ENCODE measurements around the gene MEGF10.

MEGF10 gene

DNA sequence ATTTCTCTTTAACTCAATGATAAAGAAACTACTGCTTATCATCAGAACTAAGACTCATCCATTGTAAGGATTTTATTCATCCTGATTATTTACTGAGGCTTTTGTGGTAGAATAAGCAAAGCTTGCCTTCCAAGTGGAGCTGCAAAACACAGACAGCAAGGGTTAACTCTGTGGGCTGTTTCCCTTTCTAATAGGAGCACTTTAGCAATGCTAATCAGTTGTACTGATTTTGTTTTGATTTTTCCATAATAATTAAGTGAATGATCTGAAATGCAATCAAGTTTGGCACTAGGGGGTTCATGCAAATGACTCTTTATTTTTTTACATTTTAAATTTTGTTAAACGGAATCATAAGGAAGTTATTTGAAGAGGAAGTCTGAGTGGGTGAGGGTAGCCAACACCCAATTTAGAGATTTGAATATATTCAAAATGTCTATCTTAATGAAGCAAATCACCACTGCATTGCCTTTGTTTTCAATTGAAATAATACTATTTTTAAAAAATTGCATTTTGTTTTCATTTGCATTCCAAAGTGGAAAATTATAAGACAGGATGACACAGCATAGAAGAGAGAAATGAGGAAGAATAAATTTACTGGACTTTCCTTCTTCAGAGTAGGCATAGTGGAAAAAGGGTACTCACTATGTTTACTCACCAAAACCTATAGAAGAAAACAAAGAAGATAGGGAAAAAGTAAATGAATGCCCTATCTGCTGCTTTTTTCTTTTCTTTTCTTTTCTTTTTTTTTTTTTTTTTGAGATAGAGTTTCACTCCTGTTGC lies 36.6 kb downstream of the MEGF10 start:
- H3K4me3 ChIP-seq (ENCODE audit: low read depth, low read length): no peak overlapping the region
- DNase-seq (ENCODE audit: low read depth): no peak
- TF ChIP-seq, protein P1, sequence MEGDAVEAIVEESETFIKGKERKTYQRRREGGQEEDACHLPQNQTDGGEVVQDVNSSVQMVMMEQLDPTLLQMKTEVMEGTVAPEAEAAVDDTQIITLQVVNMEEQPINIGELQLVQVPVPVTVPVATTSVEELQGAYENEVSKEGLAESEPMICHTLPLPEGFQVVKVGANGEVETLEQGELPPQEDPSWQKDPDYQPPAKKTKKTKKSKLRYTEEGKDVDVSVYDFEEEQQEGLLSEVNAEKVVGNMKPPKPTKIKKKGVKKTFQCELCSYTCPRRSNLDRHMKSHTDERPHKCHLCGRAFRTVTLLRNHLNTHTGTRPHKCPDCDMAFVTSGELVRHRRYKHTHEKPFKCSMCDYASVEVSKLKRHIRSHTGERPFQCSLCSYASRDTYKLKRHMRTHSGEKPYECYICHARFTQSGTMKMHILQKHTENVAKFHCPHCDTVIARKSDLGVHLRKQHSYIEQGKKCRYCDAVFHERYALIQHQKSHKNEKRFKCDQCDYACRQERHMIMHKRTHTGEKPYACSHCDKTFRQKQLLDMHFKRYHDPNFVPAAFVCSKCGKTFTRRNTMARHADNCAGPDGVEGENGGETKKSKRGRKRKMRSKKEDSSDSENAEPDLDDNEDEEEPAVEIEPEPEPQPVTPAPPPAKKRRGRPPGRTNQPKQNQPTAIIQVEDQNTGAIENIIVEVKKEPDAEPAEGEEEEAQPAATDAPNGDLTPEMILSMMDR (conservative IDR thresholded peaks at IDR 0.05; ENCODE audit: low read depth, low read length): no peak

DNA sequence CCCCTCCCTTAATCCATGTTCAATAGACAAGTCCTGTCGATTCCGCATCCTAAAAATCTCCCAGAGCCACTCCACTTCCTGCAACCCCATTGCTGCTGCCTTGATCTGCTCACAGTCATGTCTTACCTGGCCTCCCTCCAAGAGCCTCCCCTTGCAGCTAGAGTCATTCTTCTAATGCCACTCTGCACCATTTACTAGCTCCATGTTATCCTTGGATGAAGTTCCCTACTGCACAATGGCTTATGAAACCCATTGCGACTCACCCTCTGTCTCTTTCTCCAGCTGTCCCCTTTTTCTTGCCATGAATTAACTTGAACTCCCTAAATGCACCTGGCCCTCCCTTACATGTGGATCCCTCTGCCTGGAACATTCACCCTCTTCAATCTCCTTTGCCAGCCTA lies 39.5 kb downstream of the MEGF10 start:
- TF ChIP-seq, protein P1 (conservative IDR thresholded peaks at IDR 0.05; ENCODE audit: low read depth, low read length): no peak
- no peak overlapping the region for H3K4me3 ChIP-seq (ENCODE audit: low read depth, low read length)
- no peak for DNase-seq (ENCODE audit: low read depth)

DNA sequence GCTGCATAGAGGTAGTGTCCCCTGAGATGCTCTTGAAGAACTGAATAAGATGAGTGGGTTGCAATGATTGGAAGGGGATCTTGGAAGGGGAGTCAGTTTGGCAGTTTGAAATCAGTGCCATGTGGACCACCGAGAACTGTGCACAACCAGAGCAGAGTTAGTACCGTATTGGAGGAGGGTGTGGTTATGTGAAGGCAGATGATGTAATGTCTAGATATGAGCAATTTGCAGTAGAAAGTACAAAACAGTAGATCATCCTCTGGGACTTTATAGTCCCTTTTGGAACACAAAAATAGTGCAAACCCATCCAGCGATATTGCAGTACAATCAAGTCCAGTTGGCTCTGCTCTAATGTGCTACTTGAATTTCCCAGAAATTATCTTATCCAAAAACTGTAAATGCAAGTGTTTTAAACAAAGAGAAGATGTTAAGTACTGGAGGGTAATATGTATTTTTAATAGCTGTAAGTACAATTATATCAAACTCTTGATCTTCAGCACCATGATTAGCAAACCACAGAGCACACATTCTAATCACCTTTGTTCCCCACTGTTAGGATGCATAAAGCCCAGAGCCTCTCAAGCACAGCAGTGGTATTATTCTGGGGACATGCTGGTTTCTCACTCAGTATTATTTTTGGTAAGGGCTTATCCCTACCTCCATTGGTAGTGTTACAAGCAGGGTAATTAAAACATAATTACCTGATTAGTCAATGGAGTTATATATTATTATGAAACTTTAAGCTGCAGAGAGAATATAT lies 41.5 kb downstream of the MEGF10 start:
- no peak for DNase-seq (ENCODE audit: low read depth)
- TF ChIP-seq, protein P1 (conservative IDR thresholded peaks at IDR 0.05; ENCODE audit: low read depth, low read length): no peak
- no peak overlapping the region for H3K4me3 ChIP-seq (ENCODE audit: low read depth, low read length)

DNA sequence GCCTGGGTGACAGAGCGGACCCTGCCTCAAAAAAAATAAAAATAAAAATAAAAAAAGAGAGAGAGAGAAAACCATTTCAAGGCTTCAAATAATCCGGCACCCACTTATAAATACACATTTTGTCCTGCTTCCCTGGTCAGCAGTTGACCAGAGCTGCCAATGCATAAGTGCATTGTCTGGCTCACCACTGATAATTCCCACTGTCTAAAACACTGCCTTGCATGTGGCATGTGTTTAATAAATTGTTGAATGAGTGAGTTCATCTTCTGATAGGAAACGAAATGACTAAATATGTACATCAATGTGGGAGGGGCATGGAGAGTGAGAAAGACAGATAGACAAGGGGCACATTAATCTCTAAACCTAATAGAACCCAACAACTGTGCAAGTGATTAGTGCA lies 42.9 kb downstream of the MEGF10 start:
- H3K4me3 ChIP-seq (ENCODE audit: low read depth, low read length): no peak overlapping the region
- TF ChIP-seq, protein P1 (conservative IDR thresholded peaks at IDR 0.05; ENCODE audit: low read depth, low read length): no peak
- DNase-seq (ENCODE audit: low read depth): no peak

DNA sequence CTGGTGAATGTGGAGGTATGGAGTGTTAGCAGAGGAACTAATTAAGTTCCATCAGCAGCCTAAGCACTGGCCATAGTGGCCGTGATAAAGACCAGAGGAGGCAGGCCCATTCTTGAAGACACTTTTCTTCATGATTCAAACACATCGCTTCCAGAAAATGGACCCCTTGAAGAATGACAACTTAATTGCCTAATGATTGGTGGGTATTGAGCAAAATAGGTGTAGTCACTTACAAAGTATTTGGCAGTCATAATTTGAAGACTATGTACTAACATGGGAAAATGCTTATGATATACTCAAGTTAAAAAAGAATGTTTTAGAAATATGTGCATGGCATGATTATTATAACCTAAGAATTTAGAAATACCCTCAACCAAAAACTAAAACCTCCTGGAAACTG lies 44.8 kb downstream of the MEGF10 start:
- TF ChIP-seq, protein P1 (conservative IDR thresholded peaks at IDR 0.05; ENCODE audit: low read depth, low read length): no peak
- peak; percentile 23 for DNase-seq (ENCODE audit: low read depth)
- H3K4me3 ChIP-seq (ENCODE audit: low read depth, low read length): no peak overlapping the region

DNA sequence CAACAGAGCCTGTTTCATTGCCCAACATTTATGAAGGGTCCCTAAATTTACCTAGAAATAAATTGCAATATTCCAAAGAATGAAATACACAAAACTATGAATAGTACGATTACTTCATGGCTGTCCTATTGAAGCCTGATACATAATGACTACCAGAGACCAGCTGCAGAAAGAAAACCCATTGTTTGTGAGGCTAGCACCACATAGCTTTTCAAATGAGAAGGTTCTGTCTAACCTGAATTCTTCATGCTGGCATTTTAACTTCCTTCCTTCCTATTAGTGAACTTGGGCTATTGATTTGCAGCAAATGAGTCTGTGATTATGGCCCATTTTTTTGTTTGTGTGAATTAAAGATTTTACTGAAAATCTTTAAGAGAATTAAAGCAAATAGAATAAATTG lies 47.3 kb downstream of the MEGF10 start:
- DNase-seq (ENCODE audit: low read depth): no peak
- TF ChIP-seq, protein P1 (conservative IDR thresholded peaks at IDR 0.05; ENCODE audit: low read depth, low read length): no peak
- no peak overlapping the region for H3K4me3 ChIP-seq (ENCODE audit: low read depth, low read length)

Data from choroid plexus epithelial cell (primary cell).